NCI-H2196 treated with DMSO at 0.1 percent for 48 hours (cell line): ENCODE measurements around the gene FREM1.
A peak's percentile ranks its signal among the peaks of the same experiment; 100 is the strongest.

Experiments used
- DNase-seq: peaks from one replicate; lab custom pipeline; 2025; ENCODE audit not compliant: unreplicated experiment; lab: John Stamatoyannopoulos, UW

Gene FREM1

GRCh38 chr9:14823800-14824199, 86.4 kb downstream of the FREM1 start:
- DNase-seq: no peak

- no peak for DNase-seq
These were observed 87.6 kb downstream of the FREM1 start for GRCh38 chr9:14822666-14823065.

- DNase-seq: no peak
These were observed 91.0 kb downstream of the FREM1 start for GRCh38 chr9:14819183-14819582.

- DNase-seq: no peak
These were observed 96.0 kb downstream of the FREM1 start for GRCh38 chr9:14814249-14814628.

GRCh38 chr9:14813336-14814248, 96.6 kb downstream of the FREM1 start:
- DNase-seq: no peak

GRCh38 chr9:14812806-14813205, 97.4 kb downstream of the FREM1 start:
- no peak for DNase-seq

DNA sequence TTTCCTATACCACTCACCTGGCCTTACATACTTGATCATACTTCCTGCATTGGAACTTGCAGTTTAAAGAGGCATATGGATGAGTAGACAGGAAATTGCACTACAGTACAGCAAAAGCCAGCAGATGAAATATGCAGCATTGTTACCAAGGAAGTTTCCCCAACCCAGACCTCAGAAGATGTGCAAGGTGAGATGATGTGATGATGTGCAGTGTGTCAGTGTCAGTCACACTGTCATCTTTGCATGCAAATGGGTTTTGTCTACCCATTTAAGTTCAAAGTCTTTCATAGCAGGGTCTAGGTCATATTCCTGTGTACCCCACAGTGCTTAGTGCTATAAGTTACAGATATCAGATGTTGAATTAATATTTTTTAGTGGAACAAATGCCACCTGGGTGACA, 98.4 kb downstream of the FREM1 start:
- no peak for DNase-seq

GRCh38 chr9:14806941-14807520, 103.2 kb downstream of the FREM1 start:
- DNase-seq: no peak

DNA sequence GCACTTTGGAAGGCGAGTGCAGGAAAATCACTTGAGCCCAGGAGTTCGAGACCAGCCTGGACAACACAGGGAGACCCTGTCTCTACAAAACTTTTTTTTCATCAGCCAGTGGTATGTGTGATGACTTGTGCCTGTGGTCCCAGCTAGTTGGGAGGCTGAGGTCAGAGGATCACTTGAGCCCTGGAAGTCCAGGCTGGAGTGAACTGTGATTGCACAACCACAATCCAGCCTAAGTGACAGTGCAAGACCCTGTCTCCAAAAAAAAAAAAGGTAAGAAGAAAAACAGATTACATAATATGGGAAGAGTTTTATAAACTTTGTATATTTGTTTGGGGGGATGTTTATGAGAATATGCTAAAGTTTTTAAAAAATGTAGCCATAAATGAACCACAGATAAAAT, 111.2 kb downstream of the FREM1 start:
- DNase-seq: no peak

DNA sequence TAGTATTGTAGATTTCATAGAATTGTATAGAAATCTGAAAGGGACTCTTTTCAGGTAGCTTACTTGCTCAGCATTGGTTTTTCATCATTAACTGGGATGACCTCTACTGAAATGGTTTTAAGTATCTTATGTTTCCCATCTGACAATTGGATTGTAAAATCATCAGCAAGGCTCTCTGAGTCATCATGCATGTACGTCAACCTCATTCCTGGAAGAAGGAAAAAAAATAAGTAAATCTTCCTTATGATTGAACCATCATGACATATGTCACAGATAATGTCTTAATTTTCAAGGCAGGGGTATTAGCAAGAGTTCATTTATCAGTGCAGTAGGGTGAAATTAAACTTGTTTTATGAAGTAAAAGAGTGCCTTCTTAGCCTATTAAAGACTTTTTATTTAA, 112.8 kb downstream of the FREM1 start:
- DNase-seq: no peak

- no peak for DNase-seq
These were observed 116.8 kb downstream of the FREM1 start for GRCh38 chr9:14793389-14793788.

- no peak for DNase-seq
These were observed 119.6 kb downstream of the FREM1 start for GRCh38 chr9:14790628-14791027.

DNA sequence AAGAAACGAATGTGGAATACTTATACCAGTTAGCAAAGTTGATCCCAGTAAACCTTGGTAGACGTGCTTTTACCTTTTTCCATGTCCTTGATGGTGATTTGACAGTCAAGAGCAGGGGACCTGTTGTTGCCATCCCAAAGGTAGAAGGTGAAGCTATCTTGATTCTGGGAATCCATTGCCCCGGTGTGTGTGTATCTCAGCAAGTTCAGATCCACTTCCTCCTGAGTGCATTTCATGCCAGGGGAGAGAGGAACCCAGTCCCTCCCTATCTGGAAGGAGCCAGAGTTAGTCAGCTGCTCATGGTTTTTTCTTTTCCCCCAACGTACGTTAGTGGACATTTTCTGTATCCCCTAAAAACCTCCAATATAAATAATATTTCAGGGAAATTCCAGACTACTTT, 121.4 kb downstream of the FREM1 start:
- no peak for DNase-seq

DNA sequence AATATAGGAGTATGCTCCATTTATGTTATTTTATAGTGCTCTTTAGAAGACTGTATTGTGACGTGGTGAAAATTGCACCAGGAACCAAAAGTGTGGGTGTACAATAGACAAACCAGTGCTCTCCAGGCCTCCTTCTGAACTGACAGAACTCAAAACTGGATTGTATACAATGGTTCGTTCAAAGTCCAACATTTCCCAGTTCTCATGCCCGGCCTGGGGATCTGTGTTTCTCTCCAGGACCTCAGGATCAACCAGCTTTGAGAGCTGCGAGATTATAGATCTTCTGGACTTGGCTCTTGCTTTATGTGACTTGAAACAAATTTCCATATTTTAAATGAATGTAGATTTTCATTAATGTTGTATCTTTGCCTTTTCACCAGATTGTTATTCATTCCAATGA, 126.9 kb downstream of the FREM1 start:
- DNase-seq: no peak

GRCh38 chr9:14782286-14783051, 127.8 kb downstream of the FREM1 start:
- no peak for DNase-seq

DNA sequence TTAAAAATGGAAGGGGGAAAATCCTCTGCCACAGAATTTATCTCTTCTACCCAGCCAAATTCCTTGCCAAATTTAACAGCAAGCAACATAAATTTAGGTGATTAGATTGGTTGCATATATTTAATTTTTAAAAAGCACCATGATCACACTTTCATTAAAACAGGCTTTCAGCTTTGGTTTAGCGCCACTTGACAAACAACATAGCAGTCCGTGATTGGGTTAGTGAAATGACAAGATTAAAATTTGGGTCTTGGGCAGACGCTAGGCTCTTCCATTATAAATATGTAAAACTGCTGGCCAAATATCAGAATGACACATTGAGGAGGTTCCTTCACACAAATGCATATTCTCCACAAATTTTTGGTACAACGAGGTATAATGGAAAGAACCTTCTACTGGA, 129.5 kb downstream of the FREM1 start:
- DNase-seq: no peak

GRCh38 chr9:14780251-14780650, 130.0 kb downstream of the FREM1 start:
- no peak for DNase-seq

DNA sequence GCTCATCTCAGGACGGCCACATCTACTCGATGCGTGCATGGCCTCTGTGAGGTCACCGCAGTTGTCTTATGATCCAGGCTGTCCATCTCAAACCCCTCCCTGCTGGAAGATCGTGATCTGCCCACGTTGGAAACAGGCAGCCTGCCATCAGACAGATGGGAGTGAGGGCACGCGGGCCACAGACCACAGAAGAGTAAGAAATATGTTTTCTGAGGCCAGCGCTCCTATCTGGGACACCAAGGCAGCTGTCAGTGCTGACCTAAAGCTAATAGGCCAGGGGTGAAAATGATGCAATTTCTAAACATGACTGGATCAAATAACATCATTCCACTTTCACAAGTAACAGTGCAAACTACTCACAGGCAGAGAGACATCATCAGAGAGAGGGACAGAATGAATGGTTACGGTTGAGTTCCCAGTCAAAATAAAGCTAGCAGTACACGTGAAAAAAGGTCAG, 130.6 kb downstream of the FREM1 start:
- no peak for DNase-seq

DNA sequence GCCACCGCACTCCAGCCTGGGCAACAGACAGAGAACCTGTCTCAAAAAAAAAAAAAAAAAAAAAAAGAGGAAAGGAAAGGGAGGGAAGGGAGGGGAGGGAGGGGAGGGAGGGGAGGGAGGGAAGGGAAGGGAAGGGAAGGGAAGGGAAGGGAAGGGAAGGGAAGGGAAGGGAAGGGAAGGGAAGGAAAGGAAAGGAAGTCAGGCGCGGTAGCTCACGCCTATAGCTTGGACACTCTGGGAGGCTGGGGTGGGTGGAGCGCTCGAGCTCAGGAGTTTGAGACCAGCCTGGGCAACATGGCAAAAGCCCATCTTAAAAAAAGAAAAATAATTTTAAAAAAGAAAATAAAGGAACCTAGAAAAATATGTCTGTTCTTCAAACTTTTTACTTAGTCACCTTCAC, 131.7 kb downstream of the FREM1 start:
- DNase-seq: no peak

DNA sequence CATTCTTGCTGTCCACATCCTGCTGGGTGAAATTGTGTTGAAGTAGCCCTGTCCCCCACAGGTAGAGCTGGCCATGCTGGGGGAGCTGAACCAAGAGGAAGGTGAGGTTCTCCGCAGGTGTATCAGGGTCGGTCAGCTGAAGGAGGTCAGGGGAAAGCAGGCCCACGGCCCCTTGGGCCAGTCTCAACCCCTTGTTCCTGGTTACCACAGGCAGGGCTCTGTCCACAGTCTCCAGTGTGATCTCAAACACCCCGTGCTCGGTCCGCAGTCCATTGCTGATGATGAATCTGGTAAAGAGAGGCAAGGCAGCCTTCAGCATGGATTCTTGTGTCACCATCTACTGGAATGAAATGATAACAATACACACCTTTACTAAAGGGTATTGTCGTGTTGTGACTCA, 134.3 kb downstream of the FREM1 start:
- DNase-seq: no peak

DNA sequence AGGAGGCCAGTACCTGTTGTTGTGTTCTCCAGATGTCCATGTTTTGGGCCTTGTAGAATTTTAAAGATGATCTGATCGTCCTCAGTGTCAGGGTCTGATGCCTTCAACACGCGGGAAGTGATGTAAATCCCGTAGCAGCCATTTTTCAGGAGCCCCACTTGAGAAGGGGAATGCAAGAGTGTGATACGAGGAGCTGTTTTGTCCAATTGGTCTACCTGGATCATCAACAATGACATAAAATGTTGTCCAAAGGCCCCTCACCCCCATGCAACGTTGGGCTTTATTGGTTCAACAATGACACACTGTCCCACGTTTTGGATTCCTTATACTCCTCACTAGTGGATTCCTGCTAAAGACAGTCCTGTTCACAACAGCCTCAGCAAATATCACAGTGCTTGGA, 139.6 kb downstream of the FREM1 start:
- no peak for DNase-seq

DNA sequence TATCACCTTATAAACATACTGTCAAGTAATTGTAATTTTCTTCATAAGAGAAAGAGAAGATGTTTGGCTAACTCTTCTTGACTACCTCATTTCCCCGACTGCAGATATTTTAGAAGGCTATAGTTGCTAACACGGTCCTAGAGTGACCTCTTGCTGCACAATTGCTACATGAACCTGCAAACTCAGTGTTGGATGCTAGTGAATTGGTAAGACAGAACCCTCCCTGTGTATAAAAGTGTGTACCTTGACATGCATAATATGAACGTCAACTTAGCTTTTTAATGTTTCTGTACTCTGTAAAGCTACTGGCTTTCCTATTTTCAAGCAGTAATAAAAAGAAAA, 141.0 kb downstream of the FREM1 start:
- peak; percentile 24 for DNase-seq
